ENCODE measurements around the gene MFN2. TPM values are rescaled to one million over a fixed set of nuclear protein-coding genes. Genes with fewer than 3 reads are reported as not detected.

The MFN2 gene
- total and polyA plus RNA-seq, 2 experiments from 2014 or later: 15.1 to 40.4 TPM

DNA sequence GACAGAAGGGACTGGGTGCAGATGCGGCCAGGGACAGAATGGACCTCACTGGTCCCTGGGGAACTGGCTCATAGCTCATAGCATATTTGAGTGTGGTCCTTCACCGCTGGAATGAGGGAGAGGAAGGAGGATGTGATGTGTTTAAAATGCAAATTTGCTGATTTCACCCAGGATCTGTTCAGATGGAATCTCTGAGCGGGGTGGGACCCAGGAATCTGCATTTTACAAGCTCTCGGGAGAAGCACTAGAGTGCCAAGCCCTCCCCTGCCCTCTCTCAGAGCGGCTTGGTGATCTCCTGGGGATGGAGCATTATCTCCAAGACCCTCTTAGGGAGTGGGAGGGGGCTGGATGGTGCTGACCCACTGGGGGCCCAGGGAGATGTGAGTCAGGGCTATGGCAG, 22.8 kb upstream of the MFN2 start:
- H3K27ac Mint-ChIP-seq: no peak overlapping the region
- no peaks in the 10 kb centered on the region for H3F3A ChIP-seq (replicated peaks; ENCODE audit: low read depth)
- no peaks in the 10 kb centered on the region for H3K4me1 ChIP-seq (ENCODE audit: insufficient read depth)
- TF ChIP-seq, protein P1, sequence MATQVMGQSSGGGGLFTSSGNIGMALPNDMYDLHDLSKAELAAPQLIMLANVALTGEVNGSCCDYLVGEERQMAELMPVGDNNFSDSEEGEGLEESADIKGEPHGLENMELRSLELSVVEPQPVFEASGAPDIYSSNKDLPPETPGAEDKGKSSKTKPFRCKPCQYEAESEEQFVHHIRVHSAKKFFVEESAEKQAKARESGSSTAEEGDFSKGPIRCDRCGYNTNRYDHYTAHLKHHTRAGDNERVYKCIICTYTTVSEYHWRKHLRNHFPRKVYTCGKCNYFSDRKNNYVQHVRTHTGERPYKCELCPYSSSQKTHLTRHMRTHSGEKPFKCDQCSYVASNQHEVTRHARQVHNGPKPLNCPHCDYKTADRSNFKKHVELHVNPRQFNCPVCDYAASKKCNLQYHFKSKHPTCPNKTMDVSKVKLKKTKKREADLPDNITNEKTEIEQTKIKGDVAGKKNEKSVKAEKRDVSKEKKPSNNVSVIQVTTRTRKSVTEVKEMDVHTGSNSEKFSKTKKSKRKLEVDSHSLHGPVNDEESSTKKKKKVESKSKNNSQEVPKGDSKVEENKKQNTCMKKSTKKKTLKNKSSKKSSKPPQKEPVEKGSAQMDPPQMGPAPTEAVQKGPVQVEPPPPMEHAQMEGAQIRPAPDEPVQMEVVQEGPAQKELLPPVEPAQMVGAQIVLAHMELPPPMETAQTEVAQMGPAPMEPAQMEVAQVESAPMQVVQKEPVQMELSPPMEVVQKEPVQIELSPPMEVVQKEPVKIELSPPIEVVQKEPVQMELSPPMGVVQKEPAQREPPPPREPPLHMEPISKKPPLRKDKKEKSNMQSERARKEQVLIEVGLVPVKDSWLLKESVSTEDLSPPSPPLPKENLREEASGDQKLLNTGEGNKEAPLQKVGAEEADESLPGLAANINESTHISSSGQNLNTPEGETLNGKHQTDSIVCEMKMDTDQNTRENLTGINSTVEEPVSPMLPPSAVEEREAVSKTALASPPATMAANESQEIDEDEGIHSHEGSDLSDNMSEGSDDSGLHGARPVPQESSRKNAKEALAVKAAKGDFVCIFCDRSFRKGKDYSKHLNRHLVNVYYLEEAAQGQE (IDR thresholded peaks at IDR 0.05; ENCODE audit: unreplicated experiment): no peak
- TF ChIP-seq, protein P2, sequence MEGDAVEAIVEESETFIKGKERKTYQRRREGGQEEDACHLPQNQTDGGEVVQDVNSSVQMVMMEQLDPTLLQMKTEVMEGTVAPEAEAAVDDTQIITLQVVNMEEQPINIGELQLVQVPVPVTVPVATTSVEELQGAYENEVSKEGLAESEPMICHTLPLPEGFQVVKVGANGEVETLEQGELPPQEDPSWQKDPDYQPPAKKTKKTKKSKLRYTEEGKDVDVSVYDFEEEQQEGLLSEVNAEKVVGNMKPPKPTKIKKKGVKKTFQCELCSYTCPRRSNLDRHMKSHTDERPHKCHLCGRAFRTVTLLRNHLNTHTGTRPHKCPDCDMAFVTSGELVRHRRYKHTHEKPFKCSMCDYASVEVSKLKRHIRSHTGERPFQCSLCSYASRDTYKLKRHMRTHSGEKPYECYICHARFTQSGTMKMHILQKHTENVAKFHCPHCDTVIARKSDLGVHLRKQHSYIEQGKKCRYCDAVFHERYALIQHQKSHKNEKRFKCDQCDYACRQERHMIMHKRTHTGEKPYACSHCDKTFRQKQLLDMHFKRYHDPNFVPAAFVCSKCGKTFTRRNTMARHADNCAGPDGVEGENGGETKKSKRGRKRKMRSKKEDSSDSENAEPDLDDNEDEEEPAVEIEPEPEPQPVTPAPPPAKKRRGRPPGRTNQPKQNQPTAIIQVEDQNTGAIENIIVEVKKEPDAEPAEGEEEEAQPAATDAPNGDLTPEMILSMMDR (conservative IDR thresholded peaks at IDR 0.05; ENCODE audit: low read depth in 2 of 2): no peak
- no peak for TF ChIP-seq POLR2AphosphoS5 (IDR thresholded peaks at IDR 0.05; ENCODE audit: low read depth)
- no peak for TF ChIP-seq CREB1 (CRISPR knock-in tag; IDR thresholded peaks at IDR 0.05; ENCODE audit: low read depth)
- H3K36me3 ChIP-seq (ENCODE audit: insufficient read depth): peaks cover 5% of the 10 kb centered on the region; the same call in 1 of the 2 replicates
- H3K9me3 Mint-ChIP-seq: no peaks in the 10 kb centered on the region
- DNase-seq (ENCODE audit: low spot score): no peak
- H3K36me3 Mint-ChIP-seq (ENCODE audit: low read depth): peaks cover 12% of the 10 kb centered on the region; the same call in 2 of the 3 replicates
- H3K27ac ChIP-seq (ENCODE audit: low read depth): no peak overlapping the region
- H2AFZ ChIP-seq: no peak overlapping the region
- H3K27me3 Mint-ChIP-seq (ENCODE audit: insufficient read depth, low read depth, poor library complexity): peaks cover 1% of the 10 kb centered on the region
- H3K9me2 ChIP-seq (ENCODE audit: insufficient read depth): no peaks in the 10 kb centered on the region
- H3K4me2 ChIP-seq: no peak overlapping the region
- no peaks in the 10 kb centered on the region for H3K4me1 Mint-ChIP-seq
- ATAC-seq: no peak
- H3K27me3 ChIP-seq (ENCODE audit: insufficient read depth): no peaks in the 10 kb centered on the region
- H4K20me1 ChIP-seq (replicated peaks; ENCODE audit: insufficient read depth): no peaks in the 10 kb centered on the region
- H3K4me3 ChIP-seq: no peak overlapping the region
- H3K4me3 Mint-ChIP-seq: no peak overlapping the region
- no peaks in the 10 kb centered on the region for H3K79me2 ChIP-seq (replicated peaks; ENCODE audit: insufficient read depth)

DNA sequence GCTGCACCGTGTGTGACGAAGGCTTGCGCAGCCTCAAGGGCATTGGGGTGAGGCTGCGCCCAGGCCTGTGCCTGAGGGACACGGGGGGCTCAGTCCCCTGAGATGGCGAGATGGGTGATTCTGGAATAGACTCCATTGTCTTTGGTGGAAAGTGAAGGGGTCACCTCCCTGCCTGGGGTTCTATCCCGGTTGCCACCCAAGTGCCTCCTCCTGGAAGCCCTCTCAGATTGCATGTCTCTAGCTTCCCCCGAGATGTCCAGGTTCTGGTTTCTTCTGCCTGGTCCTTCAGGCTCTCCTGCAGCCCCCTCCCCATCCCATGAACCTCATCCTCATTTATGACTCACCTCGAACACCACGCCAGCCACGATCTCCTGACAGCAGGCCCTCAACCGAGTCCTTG, 22.3 kb upstream of the MFN2 start:
- Mint-ChIP-seq H3K36me3 (ENCODE audit: low read depth) (peaks cover 12% of the 10 kb centered on the region; the same call in 2 of the 3 replicates), H3K27me3 (ENCODE audit: insufficient read depth, low read depth, poor library complexity) (peaks cover 1% of the 10 kb centered on the region), H3K4me3 (no peak overlapping the region), H3K4me1 (no peaks in the 10 kb centered on the region), H3K9me3 (no peaks in the 10 kb centered on the region), H3K27ac (no peak overlapping the region)
- Histone ChIP-seq H3K36me3 (ENCODE audit: insufficient read depth) (peaks cover 4% of the 10 kb centered on the region; the same call in 1 of the 2 replicates), H2AFZ (no peak overlapping the region), H3K79me2 (replicated peaks; ENCODE audit: insufficient read depth) (no peaks in the 10 kb centered on the region), H3K27me3 (ENCODE audit: insufficient read depth) (no peaks in the 10 kb centered on the region), H3K4me2 (no peak overlapping the region), H3F3A (replicated peaks; ENCODE audit: low read depth) (no peaks in the 10 kb centered on the region), H4K20me1 (replicated peaks; ENCODE audit: insufficient read depth) (no peaks in the 10 kb centered on the region), H3K27ac (ENCODE audit: low read depth) (no peak overlapping the region), H3K4me1 (ENCODE audit: insufficient read depth) (no peaks in the 10 kb centered on the region), H3K9me2 (ENCODE audit: insufficient read depth) (no peaks in the 10 kb centered on the region), H3K4me3 (no peak overlapping the region)
- ATAC-seq (no peak), DNase-seq (ENCODE audit: low spot score) (no peak)
- TF ChIP-seq STAT1 (IDR thresholded peaks at IDR 0.05; ENCODE audit: unreplicated experiment): no peak
- no peak for TF ChIP-seq ZNF331 (CRISPR knock-in tag; IDR thresholded peaks at IDR 0.05; ENCODE audit: low read depth)
- TF ChIP-seq EZH2 (IDR thresholded peaks at IDR 0.05; ENCODE audit: low read depth, unreplicated experiment): no peak
- no peak for TF ChIP-seq POLR2AphosphoS5 (IDR thresholded peaks at IDR 0.05; ENCODE audit: low read depth)
- TF ChIP-seq, protein P1 (IDR thresholded peaks at IDR 0.05; ENCODE audit: unreplicated experiment): no peak
- TF ChIP-seq JUNB (IDR thresholded peaks at IDR 0.05; ENCODE audit: unreplicated experiment): no peak
- no peak for TF ChIP-seq CREB1 (CRISPR knock-in tag; IDR thresholded peaks at IDR 0.05; ENCODE audit: low read depth)
- no peak for TF ChIP-seq EZH2phosphoT487 (IDR thresholded peaks at IDR 0.05; ENCODE audit: unreplicated experiment)
- no peak for TF ChIP-seq NANOG (IDR thresholded peaks at IDR 0.05; ENCODE audit: borderline replicate concordance)
- TF ChIP-seq, protein P3, sequence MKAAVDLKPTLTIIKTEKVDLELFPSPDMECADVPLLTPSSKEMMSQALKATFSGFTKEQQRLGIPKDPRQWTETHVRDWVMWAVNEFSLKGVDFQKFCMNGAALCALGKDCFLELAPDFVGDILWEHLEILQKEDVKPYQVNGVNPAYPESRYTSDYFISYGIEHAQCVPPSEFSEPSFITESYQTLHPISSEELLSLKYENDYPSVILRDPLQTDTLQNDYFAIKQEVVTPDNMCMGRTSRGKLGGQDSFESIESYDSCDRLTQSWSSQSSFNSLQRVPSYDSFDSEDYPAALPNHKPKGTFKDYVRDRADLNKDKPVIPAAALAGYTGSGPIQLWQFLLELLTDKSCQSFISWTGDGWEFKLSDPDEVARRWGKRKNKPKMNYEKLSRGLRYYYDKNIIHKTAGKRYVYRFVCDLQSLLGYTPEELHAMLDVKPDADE (IDR thresholded peaks at IDR 0.05): no peak
